Occipital lobe (tissue), 2 donors: ENCODE data around the gene LACTB. TPM values are rescaled to one million over a fixed set of nuclear protein-coding genes. Genes with fewer than 3 reads are reported as not detected.

Experiments used
- DNase-seq: peaks from one replicate; lab custom pipeline; 2025; lab: John Stamatoyannopoulos, UW
- total RNA-seq: library from RNA; depleted of rRNA; stranded (reverse); fragments of >200 nt; gene quantifications from one replicate; pipeline ENCODE4 v1.2.3, GENCODE V29; 2014

LACTB gene, protein sequence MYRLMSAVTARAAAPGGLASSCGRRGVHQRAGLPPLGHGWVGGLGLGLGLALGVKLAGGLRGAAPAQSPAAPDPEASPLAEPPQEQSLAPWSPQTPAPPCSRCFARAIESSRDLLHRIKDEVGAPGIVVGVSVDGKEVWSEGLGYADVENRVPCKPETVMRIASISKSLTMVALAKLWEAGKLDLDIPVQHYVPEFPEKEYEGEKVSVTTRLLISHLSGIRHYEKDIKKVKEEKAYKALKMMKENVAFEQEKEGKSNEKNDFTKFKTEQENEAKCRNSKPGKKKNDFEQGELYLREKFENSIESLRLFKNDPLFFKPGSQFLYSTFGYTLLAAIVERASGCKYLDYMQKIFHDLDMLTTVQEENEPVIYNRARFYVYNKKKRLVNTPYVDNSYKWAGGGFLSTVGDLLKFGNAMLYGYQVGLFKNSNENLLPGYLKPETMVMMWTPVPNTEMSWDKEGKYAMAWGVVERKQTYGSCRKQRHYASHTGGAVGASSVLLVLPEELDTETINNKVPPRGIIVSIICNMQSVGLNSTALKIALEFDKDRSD
- 20.0 TPM for total RNA-seq

- peak; percentile 88 for DNase-seq
These were observed at the start of gene LACTB for GRCh38 chr15:63121382-63122001. LACTB (plus strand) TSS chr15:63121861; CDS start chr15:63121872, 11 bp downstream.

GRCh38 chr15:63072023-63072650 is 49.5 kb upstream of the LACTB start:
- no peak for DNase-seq

- no peak for DNase-seq
These were observed 48.8 kb upstream of the LACTB start for GRCh38 chr15:63072809-63073277.

DNA sequence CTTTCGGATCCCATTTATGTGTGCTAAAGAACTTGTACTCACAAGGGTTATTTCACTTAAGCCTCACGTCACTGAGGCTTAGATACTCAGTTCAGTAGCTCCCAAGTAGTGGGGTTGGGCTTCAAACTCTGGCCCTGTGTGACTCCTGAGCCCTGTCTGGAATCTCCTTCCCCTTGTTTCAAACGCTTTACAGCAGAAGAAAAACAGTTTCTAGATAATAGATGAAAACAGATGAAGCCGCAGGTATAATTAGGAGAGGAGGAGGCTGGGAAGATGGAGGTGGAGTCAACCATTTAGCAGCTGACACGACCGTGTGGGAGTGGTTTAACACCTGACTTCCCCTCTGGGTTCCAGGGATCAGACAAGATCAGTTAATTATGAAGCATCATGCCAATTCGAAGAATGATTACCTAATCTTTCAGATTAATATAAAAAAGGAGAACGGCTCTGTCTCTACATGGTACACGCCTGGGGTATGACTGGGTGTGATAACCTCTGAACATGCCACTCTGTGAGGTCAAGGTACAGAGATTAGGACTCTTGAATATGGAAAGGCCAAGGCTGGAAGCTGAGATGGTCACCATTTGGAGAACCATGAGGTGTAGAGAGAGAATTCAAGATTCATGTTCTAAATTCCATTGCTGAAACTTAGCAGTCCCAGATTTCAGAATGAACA is 48.0 kb upstream of the LACTB start:
- no peak for DNase-seq

DNA sequence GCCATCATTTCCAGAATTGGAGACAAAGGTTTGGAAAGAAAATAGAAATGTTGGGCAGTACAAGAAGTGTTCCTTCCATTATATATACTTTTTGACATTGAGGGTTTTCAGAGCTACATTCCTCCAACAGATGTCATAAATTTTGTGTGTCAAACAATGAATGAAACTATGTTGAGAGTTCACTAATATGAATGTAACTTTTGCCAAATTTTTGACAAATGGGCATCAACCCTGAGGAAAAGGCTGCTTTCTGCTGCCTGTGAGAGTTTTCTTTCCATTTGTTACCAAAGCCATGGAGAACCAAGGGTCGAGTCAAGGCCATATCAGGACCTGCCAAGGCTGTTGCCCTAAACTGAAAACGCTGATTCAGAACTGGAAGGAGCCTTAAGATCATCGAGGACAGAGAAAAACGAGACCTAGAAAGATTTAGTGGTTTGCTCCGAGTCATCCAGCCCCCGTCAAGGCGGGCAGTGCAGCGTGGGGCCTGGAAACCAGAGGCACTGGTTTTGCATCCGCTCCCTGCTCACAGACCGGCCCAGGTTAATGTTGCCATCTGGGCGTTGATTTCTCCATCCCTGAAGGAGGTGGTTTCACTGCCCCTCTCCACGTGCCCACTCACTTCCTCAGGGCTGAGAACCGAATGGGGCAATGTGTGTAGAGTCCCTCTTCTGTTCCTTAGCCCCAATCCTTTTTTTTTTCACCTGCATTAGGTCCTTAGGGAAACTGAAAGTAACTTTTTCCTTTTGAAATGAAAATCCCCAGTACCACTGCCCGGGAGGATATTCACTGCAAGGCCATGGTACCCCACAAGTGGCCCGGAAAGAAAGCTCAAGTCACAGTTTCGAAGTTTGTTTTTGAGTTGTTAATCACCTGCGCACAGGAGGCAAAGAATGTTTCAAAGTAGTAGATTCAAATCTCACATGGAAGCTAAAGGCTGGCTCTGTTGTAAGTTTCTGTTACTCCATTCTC is 46.4 kb upstream of the LACTB start:
- DNase-seq = no peak

DNA sequence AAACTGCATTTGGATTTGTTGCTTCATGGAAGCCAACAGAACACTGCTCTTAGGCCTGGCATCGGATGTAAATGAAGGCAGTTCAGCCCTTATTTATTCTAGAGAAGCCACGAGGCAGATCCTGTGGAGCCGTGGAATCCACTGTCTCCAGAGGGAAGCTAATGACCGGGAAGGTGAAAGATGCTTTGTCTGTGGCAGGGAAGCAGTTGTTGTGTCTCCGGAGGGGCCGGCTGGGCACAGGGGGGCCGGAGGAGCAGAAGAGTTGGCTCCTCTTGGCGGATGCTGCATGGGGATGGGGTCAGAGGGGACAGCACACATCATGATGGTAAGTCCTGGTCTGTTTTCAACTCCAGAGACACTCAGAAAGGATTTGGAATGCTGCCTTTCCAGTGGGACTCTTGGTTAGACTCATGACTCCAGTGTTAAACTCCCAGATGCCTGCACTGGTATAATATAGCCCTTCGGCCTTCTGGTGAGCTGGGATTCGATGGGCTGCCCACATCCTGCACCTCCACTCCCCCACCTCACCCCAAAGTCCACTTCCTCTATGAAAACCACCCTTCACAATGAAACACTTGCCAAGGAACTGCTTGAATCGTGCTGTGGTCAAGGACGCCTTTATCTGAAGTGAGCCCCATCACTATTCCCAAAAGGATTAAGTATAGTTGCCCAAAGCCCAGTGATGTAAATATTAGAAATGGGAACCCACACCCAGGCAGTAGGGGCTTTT is 45.5 kb upstream of the LACTB start:
- no peak for DNase-seq

DNA sequence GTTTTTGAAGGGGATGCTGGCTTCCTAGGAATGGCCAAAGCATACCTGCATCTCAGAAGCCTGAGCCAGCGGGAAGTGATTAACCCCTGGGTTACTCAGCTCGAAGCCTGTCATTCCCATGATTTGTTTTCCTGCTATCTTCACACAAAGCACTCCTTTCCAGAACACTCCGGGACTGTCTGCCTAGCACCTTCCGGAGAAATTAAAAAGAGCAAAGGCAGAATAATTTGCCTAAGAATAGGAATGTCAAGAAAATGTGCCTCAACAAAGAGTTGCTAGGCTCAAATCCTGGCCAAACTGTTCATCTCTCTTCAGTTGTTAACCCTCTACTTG is 45.0 kb upstream of the LACTB start:
- DNase-seq = no peak

DNA sequence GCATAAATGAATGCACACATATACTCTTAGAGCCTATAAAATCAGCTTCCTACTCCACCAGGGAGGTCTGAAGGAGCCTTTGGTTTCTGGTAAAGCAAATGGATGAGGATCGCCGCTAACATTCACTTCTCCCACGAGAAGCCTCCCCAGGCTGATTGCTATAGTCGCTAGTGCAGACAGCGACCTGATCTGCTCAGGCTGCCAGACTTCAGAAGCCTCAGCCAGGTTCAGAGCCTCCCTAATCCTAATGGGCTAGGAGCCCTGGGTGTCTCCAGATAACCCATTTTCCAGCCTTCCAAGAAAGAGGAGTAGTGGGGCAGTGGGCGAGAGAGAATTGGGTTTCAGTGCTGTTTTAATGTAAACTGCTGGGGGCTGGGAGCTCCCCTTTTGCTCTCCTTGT is 43.7 kb upstream of the LACTB start:
- DNase-seq = no peak

DNA sequence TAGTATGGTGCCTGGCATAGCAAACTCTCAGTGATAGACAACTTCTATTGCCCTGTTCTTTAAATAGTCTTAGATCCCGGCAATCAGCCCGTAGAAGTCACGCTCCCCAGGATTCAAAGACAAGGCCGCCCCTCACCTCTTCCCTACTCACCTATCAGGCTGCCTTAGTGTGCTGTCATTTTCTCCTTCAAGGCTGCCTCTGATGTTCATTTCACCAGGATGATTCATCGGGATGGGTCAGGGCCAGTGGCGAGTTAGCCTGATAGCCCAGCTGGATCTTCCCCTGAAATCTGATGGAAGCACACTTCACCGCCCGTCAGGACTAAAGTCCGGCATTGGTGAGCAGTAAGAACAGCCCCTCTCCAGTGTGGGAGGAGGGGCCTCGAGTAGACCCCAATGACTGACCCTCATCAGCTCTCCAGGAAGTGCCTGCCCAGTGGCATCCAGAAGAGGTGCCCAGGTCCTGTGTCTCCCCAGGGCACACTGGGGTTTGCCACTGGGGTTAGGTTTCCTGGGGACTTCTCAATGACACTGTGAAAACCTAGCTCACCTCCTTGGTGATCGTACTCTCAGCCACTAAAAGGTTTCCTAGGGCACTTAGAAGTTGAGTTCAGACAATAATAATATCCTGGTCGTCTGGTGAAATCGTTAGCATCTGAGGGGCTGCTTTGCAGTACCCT is 41.6 kb upstream of the LACTB start:
- no peak for DNase-seq

- DNase-seq = no peak
These were observed 40.9 kb upstream of the LACTB start for GRCh38 chr15:63080634-63081250.

DNA sequence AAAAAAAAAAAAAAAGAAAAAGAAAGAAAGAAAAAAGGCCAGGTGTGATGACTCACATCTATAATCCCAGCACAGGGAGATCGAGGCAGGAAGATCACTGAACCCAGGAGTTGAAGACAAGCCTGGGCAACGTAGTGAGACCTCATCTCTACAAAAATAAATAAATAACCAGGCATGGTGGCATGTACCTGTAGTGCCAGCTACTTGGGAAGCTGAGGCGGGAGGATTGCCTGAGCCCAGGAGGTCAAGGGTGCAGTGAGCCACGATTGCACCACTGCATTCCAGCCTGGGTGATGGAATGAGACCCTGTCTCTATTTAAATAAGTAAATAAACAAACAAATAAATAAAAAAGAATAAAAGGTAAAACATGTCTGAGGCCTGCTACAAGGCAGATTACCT is 39.3 kb upstream of the LACTB start:
- no peak for DNase-seq

DNA sequence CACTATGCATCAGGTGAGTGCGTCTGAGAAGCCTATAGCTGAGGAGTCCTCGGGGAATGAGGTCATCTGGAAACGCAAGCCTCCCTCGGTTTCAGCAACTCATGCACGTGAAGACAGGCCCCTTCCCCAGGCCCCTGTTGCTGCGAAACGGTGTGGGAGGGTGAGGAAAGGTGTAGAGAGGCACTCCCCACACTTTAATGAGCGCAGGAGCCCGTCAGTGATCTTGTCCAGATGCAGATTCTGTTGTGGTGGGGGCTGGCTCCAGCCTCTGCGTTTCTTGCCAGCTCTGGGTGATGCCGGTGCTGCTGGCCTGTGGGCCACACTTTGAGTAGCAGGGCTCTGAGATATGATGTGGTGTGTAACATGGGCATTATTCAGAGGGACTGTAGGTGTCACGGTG is 38.6 kb upstream of the LACTB start:
- no peak for DNase-seq

DNA sequence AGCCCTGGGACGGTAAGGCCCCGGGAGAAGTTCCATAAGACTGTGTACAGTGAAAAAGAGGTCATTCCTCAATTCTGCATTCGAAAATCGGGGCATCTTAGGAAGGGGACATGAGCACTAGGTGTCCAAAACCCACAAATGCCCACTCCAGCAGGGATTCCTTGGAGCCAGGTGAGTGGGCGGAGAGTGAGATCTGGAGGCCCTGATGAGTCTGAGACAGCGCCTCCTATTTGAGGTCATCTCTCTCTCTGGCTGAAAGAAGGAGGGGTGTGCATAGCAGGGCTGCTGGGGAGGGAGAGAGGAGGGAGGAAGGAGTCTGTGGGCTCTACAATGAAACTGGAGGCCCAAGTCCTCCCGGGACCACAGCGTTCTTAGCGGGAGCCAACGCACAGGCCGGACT is 38.1 kb upstream of the LACTB start:
- no peak for DNase-seq

- DNase-seq = no peak
These were observed 36.9 kb upstream of the LACTB start for GRCh38 chr15:63084806-63085205.

DNA sequence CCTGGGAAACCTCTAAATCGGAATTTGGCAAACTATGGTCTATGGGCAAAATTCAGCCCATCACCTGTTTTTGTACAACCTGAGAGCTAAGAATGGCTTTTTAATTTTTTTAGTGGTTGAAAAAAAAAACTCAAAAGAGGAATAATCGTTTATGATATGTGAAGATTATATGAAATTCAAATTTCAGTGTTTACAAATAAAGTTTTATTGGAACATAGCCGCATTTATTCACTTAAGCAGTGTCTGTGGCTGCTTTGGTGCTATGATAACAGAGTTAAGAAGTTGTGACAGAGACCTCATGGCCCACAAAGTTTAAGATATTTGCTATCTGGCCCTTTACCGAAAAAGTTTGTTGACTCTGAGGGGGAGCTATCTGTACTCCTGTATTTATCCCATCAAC is 36.4 kb upstream of the LACTB start:
- DNase-seq = no peak

- no peak for DNase-seq
These were observed 35.4 kb upstream of the LACTB start for GRCh38 chr15:63086271-63086670.

- no peak for DNase-seq
These were observed 34.7 kb upstream of the LACTB start for GRCh38 chr15:63086947-63087346.

DNA sequence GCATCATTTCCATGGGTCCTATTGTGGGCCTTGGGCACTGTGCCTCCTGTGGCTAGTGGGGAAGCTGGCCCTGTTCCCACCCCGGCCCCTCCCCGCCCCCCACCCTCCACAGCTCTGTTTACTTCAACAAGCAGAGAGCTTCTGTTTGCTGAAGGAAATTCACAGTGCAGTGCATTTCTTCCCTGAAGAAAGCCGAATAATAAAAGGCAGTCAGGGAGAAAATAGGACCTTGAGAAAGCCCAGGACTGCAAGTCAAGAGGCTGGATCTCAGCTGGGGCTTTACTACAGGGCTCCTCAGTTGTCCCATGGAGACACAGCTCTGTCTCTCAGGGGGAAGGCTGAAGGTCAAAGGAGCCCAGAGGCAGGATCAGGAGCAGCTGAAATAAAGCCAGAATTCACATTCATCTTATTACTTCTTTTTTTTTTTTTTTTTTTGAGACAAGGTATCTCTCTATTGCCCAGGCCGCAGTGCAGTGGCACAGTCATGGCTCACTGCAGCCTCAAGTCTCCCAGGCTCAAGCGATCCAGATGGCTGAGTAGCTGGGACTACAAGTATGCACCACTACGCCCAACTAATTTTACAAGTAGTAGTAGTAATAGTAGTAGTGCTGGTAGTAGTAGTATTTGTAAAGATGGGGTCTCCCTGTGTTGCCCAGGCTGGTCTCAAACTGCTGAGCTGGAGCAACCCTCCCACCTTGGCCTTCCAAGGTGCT is 33.0 kb upstream of the LACTB start:
- DNase-seq = no peak
